Activated CD8-positive, alpha-beta memory T cell treated with anti-CD3 and anti-CD28 coated beads, Interleukin-2, amount 50 U/mL, for 1 hour (primary cell): ENCODE measurements around the gene LGALS7.

Source experiments
- DNase-seq: peaks from one replicate; pipeline ENCODE4 v3.0.0-alpha.2; 2020; ENCODE audit errors: extremely low read depth

LGALS7 gene

DNA sequence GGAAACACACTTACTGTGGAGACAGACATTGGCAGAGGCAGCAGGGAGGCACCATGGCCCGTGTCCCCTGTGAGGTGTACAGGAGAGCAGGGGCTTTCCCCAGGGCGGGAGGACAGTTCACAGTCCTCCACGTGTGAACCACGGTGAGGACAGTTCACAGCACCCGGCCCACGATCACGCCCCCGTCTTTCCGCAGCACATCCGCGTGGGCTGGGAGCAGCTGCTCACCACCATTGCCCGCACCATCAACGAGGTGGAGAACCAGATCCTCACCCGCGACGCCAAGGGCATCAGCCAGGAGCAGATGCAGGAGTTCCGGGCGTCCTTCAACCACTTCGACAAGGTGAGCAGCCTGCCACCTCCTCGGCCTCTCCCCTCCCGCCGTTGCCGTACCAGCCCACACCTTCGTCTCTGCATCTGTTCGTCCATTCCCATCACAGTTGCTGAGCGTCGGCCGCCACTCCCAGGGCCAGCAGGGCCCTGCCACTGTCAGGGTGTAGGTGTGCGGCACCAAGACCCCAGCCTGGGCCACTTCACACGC, 46.5 kb downstream of the LGALS7 start:
- DNase-seq = no peak

DNA sequence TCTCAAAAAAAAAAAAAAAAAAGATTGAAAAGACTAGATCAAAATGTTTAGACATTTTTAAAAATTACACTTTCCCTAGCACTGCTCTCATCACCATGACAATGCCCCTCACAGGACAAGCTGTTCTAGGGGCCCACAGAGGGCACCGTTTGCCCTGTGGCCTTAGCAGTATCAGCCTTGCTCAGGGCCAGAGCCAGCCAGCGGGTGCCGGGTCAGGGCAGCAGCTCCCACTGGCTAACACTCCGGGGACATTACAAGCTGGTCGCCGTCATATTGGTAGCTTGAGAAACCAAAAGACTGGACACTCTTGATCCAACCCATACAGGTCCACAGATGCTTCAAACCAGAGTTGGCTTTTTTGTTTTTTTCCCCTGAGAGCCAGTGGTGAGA, 47.0 kb downstream of the LGALS7 start:
- no peak for DNase-seq

DNA sequence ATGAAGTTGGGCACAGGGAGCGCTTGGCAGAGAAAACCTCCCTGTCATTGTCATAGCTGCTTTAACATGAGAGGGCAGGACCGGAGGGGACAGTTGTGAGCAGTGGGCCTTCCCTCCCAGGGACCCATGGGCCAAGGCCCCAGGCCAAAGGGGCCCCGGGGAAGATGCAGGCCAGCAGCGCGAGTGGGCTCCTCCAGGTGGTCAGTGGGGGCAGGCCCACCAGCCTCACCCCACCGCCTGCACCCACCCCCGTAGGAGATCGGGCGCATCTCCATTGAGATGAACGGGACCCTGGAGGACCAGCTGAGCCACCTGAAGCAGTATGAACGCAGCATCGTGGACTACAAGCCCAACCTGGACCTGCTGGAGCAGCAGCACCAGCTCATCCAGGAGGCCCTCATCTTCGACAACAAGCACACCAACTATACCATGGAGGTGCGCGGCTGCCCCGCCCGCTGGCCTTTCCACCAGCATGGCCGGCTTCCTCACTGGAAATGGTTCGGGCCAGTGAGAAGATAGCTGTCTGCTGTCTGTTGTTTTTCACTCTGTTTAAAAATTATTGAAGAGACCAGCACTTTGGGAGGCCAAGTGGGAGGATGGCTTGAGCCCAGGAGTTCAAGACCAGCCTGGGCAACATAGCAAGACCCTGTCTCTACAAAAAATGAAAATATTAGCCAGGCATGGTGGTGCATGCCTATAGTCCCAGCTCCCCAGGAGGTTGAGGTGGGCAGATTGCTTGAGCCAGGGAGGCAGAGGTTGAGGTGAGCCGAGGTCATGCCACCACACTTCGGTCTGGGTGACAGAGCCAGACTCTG, 47.6 kb downstream of the LGALS7 start:
- DNase-seq = no peak

DNA sequence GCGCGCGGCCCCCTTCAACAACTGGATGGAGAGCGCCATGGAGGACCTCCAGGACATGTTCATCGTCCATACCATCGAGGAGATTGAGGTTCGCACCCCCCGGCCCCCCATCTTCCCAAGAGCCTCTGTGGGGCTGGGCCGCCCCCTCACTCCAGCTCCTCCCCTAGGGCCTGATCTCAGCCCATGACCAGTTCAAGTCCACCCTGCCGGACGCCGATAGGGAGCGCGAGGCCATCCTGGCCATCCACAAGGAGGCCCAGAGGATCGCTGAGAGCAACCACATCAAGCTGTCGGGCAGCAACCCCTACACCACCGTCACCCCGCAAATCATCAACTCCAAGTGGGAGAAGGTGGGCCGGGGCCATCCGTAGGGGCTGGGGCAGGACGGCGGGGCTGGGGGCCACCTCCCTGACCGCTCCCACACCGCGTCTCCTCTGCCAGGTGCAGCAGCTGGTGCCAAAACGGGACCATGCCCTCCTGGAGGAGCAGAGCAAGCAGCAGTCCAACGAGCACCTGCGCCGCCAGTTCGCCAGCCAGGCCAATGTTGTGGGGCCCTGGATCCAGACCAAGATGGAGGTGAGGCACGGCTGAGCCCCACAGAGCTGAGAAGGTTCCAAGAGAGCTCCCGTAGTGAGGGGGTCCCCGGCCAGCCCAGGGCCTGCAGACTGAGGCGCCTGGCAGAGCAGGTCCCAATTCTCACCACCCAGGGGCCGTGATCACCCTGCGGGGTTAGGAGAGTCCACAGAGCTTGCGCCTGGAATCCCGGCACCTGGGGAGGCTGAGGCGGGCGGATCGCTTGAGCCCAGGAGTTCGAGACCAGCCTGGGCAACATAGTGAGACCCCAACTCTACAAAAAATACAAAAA, 49.1 kb downstream of the LGALS7 start:
- no peak for DNase-seq

DNA sequence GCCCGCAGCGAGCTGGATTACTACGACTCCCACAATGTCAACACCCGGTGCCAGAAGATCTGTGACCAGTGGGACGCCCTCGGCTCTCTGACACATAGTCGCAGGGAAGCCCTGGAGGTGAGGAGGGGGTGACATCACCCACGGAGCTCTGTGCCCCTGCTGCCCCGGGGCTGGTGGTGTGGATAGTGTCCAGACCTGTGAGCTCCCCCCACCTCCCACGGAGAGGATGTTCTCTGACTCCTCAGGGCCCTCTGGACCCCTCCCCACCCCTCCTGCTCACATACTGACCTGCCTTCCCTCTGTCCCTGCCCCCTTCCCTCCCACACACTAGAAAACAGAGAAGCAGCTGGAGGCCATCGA, 49.7 kb downstream of the LGALS7 start:
- no peak for DNase-seq

DNA sequence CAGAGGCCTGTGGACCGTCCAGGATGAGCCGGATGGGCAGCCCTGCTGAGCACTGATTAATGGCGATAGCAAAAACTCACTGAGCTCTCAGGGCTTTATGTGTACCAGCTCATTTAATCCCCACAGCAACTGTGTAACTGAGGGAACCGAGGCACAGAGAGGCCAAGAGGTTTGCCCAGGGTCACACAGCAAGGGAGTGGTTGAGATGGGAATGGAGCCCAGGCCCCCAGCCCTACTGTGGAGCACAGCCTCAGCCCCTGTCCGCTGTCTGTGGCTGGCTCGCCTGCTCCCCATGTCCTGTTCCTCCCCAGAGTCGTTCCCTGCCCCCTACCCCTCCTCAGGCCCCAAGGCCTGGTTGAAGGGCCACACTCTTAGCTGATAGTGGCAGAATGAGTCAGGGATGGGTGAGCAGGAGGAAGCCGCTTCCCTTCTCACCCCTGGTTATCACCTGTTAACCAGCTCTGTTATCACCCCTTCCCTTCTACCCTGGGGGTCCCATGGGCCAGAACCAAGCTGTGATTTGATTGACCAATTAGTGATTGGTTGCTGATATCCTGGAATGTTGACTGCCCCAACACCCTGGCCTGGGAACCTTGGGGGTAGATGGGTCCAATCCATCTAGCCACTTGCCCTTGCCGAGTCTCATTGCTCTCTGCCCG, 50.2 kb downstream of the LGALS7 start:
- no peak for DNase-seq

DNA sequence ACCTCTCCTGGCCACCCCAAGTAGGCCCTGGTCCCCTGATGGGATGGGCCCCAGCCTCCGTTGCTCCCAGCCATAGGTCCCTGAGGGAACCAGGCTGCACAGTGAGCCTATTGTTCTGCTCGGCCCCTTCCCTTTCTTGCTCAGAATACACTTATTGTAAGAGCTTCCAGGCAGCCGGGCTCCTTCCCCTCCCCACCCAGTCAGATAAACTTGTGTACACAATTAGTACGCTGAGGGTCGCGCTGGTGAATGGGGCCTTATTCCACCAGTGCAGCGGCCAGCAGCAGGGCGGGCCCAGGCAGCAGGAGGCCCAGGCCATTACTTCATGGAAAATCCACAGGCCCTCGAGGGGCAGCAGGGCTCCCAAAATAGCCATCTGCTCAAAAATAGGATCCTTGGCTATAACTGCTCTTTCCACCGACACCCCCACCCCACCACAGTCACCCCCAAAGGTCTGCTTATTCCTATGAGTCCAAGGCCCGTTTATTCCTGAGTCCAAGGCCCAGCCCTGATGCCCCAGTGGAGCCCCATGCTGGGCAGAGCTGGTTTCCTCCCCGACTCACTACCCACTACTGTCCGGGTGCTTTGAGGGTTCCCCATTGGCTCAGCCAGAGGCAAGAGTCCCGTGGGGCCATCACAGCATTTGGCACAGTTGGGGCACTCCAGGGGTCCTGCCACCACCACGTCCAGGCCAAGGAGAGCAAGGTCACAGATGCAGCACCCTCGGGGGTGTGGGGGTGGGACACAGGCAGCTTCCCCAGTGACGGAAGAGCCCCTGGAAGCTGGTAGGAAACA, 51.1 kb downstream of the LGALS7 start:
- no peak for DNase-seq

DNA sequence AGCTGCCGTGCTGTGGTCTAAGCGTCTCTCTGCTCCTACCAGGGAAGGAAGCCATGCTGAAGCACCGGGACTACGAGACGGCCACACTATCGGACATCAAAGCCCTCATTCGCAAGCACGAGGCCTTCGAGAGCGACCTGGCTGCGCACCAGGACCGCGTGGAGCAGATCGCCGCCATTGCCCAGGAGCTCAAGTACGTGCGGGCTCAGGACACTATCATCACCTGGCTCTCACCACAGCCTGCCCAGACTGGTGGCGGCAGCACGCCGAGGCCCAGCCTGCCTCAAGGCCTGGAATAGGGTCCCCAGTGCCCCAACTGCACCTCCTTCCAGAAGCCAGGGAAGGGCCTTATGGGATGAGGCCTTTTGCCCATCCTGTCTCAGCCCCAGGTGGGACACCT, 51.8 kb downstream of the LGALS7 start:
- no peak for DNase-seq
